GM23338 (cell line): ENCODE data around the gene SLC17A7. TPM values are rescaled to one million over a fixed set of nuclear protein-coding genes. Genes with fewer than 3 reads are reported as not detected.

Source experiments
- ATAC-seq: fragments of 200-7000 bp; cut with Tn5 transposase; 3 replicates; pipeline ENCODE4 v1.9.1; 2020
- DNase-seq: peaks from one replicate; pipeline ENCODE4 v3.0.0-alpha.2; 2015; ENCODE audit warnings: low spot score
- H2AFZ ChIP-seq: fragments of 200-600 bp; sonication (generic); 2 replicates; pipeline ENCODE4 v1.8.0; 2016; ENCODE audit warnings: antibody characterized with exemption, mild to moderate bottlenecking, moderate library complexity
- H3F3A ChIP-seq: fragments of 200-600 bp; sonication (generic); replicated peaks from 2 replicates; pipeline ENCODE4 v1.8.0; 2017; ENCODE audit warnings: antibody characterized with exemption, mixed run types, low read depth
- H3K27ac ChIP-seq: fragments of 200-600 bp; sonication (generic); 2 replicates; pipeline ENCODE4 v1.6.1; 2016; ENCODE audit warnings: low read depth
- H3K27me3 ChIP-seq: fragments of 200-600 bp; sonication (generic); 2 replicates; pipeline ENCODE4 v1.8.0; 2016; ENCODE audit warnings: mild to moderate bottlenecking, mixed run types, moderate library complexity; ENCODE audit not compliant: insufficient read depth
- H3K36me3 ChIP-seq: fragments of 200-600 bp; sonication (generic); 2 replicates; pipeline ENCODE4 v1.8.0; 2016; ENCODE audit warnings: mild to moderate bottlenecking; ENCODE audit not compliant: insufficient read depth
- H3K4me1 ChIP-seq: fragments of 200-600 bp; sonication (generic); 2 replicates; pipeline ENCODE4 v1.8.0; 2016; ENCODE audit warnings: mild to moderate bottlenecking, moderate library complexity; ENCODE audit not compliant: insufficient read depth
- H3K4me2 ChIP-seq: fragments of 200-600 bp; sonication (generic); 2 replicates; pipeline ENCODE4 v1.7.1; 2017; ENCODE audit warnings: mixed run types
- H3K4me3 ChIP-seq: fragments of 200-600 bp; sonication (generic); 2 replicates; pipeline ENCODE4 v1.6.1; 2016; ENCODE audit warnings: mixed run types
- H3K79me2 ChIP-seq: fragments of 200-600 bp; sonication (generic); replicated peaks from 2 replicates; pipeline ENCODE4 v1.8.0; 2017; ENCODE audit warnings: mild to moderate bottlenecking; ENCODE audit not compliant: insufficient read depth
- H3K9me2 ChIP-seq: fragments of 200-600 bp; sonication (generic); 2 replicates; pipeline ENCODE4 v1.8.0; 2017; ENCODE audit not compliant: insufficient read depth
- H4K20me1 ChIP-seq: fragments of 200-600 bp; sonication (generic); replicated peaks from 2 replicates; pipeline ENCODE4 v1.8.0; 2017; ENCODE audit warnings: mild to moderate bottlenecking; ENCODE audit not compliant: insufficient read depth
- H3K27ac Mint-ChIP-seq: 2 replicates; pipeline ENCODE4 v1.8.0; 2020; ENCODE audit warnings: inconsistent platforms, mild to moderate bottlenecking, moderate library complexity, mixed read lengths
- H3K27me3 Mint-ChIP-seq: 3 replicates; pipeline ENCODE4 v1.8.0; 2022; ENCODE audit warnings: low read depth, mild to moderate bottlenecking, moderate library complexity, mixed read lengths, inconsistent platforms; ENCODE audit not compliant: insufficient read depth, poor library complexity
- H3K36me3 Mint-ChIP-seq: 3 replicates; pipeline ENCODE4 v1.8.0; 2021; ENCODE audit warnings: low read depth, mild to moderate bottlenecking, inconsistent platforms, moderate library complexity, mixed read lengths
- H3K4me1 Mint-ChIP-seq: 3 replicates; pipeline ENCODE4 v1.8.0; 2020; ENCODE audit warnings: mild to moderate bottlenecking, inconsistent platforms, mixed read lengths
- H3K4me3 Mint-ChIP-seq: 3 replicates; pipeline ENCODE4 v1.8.0; 2021; ENCODE audit warnings: moderate library complexity, mild to moderate bottlenecking, inconsistent platforms, mixed read lengths
- H3K9me3 Mint-ChIP-seq: 3 replicates; pipeline ENCODE4 v1.8.0; 2020; ENCODE audit warnings: moderate library complexity, mild to moderate bottlenecking, inconsistent platforms, mixed read lengths
- JUNB ChIP-seq: IDR thresholded peaks from one replicate; pipeline ENCODE4 v1.6.1; 2016; ENCODE audit warnings: antibody characterized with exemption; ENCODE audit not compliant: unreplicated experiment
- POLR2AphosphoS5 ChIP-seq: IDR thresholded peaks from 2 replicates; pipeline ENCODE4 v1.6.1; 2016; ENCODE audit warnings: antibody characterized with exemption, low read depth
- REST ChIP-seq: IDR thresholded peaks from one replicate; pipeline ENCODE4 v1.6.1; 2018; ENCODE audit warnings: antibody characterized with exemption; ENCODE audit not compliant: unreplicated experiment
- ZNF114 ChIP-seq: fragments of 250-450 bp; sonication (Bioruptor Pico); IDR thresholded peaks from 2 replicates; pipeline ENCODE4 v1.5.0; 2020; ENCODE audit warnings: mild to moderate bottlenecking, moderate library complexity
- ZNF331 ChIP-seq: fragments of 250-450 bp; sonication (Bioruptor Pico); IDR thresholded peaks from 2 replicates; pipeline ENCODE4 v1.5.0; 2020; ENCODE audit warnings: low read depth, mild to moderate bottlenecking, moderate library complexity
- ZNF462 ChIP-seq: fragments of 250-450 bp; sonication (Bioruptor Pico); IDR thresholded peaks from 2 replicates; pipeline ENCODE4 v1.5.0; 2020; ENCODE audit warnings: mild to moderate bottlenecking, moderate library complexity
- polyA plus RNA-seq: library from polyadenylated mRNA; unstranded; fragments of >200 nt; fragmentation: Nextera tagmentation; extraction: Ambion mirVana; gene quantifications from 2 replicates; pipeline ENCODE4 v1.2.1, GENCODE V29; 2016
- total RNA-seq: library from RNA; depleted of rRNA; stranded (reverse); fragments of >200 nt; shearing (Covaris generic); gene quantifications from 2 replicates; pipeline ENCODE4 v1.2.3, GENCODE V29; 2014
- TF ChIP-seq, protein P1 (sequence below): IDR thresholded peaks from 2 replicates; pipeline ENCODE4 v1.6.1; 2016; ENCODE audit warnings: antibody characterized with exemption

SLC17A7 gene
- total and polyA plus RNA-seq, 2 experiments from 2014 or later: 0.90 to 1.5 TPM

DNA sequence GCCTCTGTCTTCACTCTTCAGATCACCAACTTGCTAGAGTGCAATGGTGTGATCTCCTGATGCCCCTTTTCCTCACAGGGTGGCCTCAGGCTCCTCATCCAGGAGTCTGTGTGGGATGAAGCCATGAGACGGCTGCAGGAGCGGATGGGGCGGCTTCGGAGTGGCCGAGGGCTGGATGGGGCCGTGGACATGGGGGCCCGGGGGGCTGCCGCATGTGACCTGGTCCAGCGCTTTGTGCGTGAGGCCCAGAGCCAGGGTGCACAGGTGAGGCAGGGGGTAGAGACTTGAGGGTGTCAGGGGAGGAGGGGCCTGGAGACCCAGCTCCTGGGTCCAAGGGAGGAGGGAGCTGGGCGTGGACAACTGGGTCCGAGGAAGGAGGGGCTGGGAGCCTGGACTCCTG is 21.2 kb upstream of the SLC17A7 start:
- no peak for ATAC-seq
- Mint-ChIP-seq H3K4me3 (no peak overlapping the region), H3K4me1 (no peaks in the 10 kb centered on the region), H3K27ac (no peak overlapping the region), H3K9me3 (no peaks in the 10 kb centered on the region), H3K36me3 (peaks cover 32% of the 10 kb centered on the region), H3K27me3 (peaks cover 11% of the 10 kb centered on the region)
- no peak for TF ChIP-seq JUNB
- no peak for TF ChIP-seq REST
- no peak for TF ChIP-seq POLR2AphosphoS5
- TF ChIP-seq ZNF462 (CRISPR knock-in tag): no peak
- TF ChIP-seq, protein P1, sequence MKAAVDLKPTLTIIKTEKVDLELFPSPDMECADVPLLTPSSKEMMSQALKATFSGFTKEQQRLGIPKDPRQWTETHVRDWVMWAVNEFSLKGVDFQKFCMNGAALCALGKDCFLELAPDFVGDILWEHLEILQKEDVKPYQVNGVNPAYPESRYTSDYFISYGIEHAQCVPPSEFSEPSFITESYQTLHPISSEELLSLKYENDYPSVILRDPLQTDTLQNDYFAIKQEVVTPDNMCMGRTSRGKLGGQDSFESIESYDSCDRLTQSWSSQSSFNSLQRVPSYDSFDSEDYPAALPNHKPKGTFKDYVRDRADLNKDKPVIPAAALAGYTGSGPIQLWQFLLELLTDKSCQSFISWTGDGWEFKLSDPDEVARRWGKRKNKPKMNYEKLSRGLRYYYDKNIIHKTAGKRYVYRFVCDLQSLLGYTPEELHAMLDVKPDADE: no peak
- no peak for TF ChIP-seq ZNF114
- TF ChIP-seq ZNF331 (CRISPR knock-in tag): no peak
- H3K4me3 ChIP-seq: no peak overlapping the region
- no peaks in the 10 kb centered on the region for H3K36me3 ChIP-seq
- no peaks in the 10 kb centered on the region for H3K27me3 ChIP-seq
- no peak overlapping the region for H3K27ac ChIP-seq
- DNase-seq: no peak
- H3K4me1 ChIP-seq: no peaks in the 10 kb centered on the region; the same call in 1 of the 2 replicates
- H4K20me1 ChIP-seq: no peaks in the 10 kb centered on the region; the same call in 1 of the 2 replicates
- no peak overlapping the region for H3K4me2 ChIP-seq
- H3K79me2 ChIP-seq: no peaks in the 10 kb centered on the region
- 0 out of 2 replicates have a peak, but pooled peaks cover 2% of the 10 kb centered on the region for H3F3A ChIP-seq
- no peak overlapping the region for H2AFZ ChIP-seq
- no peaks in the 10 kb centered on the region for H3K9me2 ChIP-seq
